ENCODE results near the gene ANAPC7.
"Not testable (repeated sequence)": the region's sequence is repeated elsewhere in the genome, so short reads cannot be mapped to it uniquely, and the experiment has no call there.

Gene ANAPC7

GRCh38 chr12:110403146-110403975 is at the start of gene ANAPC7:
Gene ANAPC7 (minus strand): TSS chr12:110403708. CDS start chr12:110403627, 81 bp downstream.
- DNase-seq = peak; percentile 79

GRCh38 chr12:110451263-110451662 is 47.8 kb upstream of the ANAPC7 start:
- DNase-seq = no peak

GRCh38 chr12:110449799-110450497 is 46.4 kb upstream of the ANAPC7 start, which contains the start of gene ARPC3:
Gene ARPC3 (minus strand): TSS chr12:110450337. CDS start chr12:110450260, 77 bp downstream.
- DNase-seq = peak; percentile 88

GRCh38 chr12:110444455-110444854 is 40.9 kb upstream of the ANAPC7 start:
- no peak for DNase-seq

- DNase-seq = no peak
Observed at GRCh38 chr12:110436231-110436630, 32.7 kb upstream of the ANAPC7 start.

GRCh38 chr12:110431957-110432587 is 28.6 kb upstream of the ANAPC7 start:
- DNase-seq = no peak

- DNase-seq = not testable (repeated sequence)
Observed at GRCh38 chr12:110429676-110430075, 26.2 kb upstream of the ANAPC7 start.

- no peak for DNase-seq
Observed at GRCh38 chr12:110426406-110426805, 22.9 kb upstream of the ANAPC7 start.

GRCh38 chr12:110424237-110424636 is 20.7 kb upstream of the ANAPC7 start:
- no peak for DNase-seq

GRCh38 chr12:110421701-110422100 is 18.2 kb upstream of the ANAPC7 start:
- DNase-seq = no peak

GRCh38 chr12:110421159-110421661 is 17.7 kb upstream of the ANAPC7 start:
- no peak for DNase-seq

- DNase-seq = not testable (repeated sequence)
Observed at GRCh38 chr12:110420644-110421043, 17.1 kb upstream of the ANAPC7 start.

GRCh38 chr12:110417113-110417512 is 13.6 kb upstream of the ANAPC7 start:
- DNase-seq = not testable (repeated sequence)

- DNase-seq = not testable (repeated sequence)
Observed at GRCh38 chr12:110410086-110410485, 6.6 kb upstream of the ANAPC7 start.

GRCh38 chr12:110405126-110405662 is 1.7 kb upstream of the ANAPC7 start:
- DNase-seq = not testable (repeated sequence)

GRCh38 chr12:110403976-110404682 is 621 bp upstream of the ANAPC7 start:
- peak; percentile 28 for DNase-seq

- DNase-seq = no peak
Observed at GRCh38 chr12:110382683-110383082, 20.8 kb downstream of the ANAPC7 start.

- DNase-seq = no peak
Observed at GRCh38 chr12:110379631-110380030, 23.9 kb downstream of the ANAPC7 start.

- DNase-seq = no peak
Observed at GRCh38 chr12:110379197-110379596, 24.3 kb downstream of the ANAPC7 start.

GRCh38 chr12:110378131-110378790 is 25.2 kb downstream of the ANAPC7 start:
- DNase-seq = not testable (repeated sequence)

GRCh38 chr12:110373962-110374611 is 29.4 kb downstream of the ANAPC7 start:
- DNase-seq = no peak
